LNCaP clone FGC (cell line): ENCODE results near the gene ROR2.

Experiments used
- DNase-seq: peaks from one replicate; pipeline ENCODE4 v3.0.0-alpha.2; 2011; ENCODE audit warnings: low read depth
- H3K4me3 ChIP-seq: 2 replicates; pipeline ENCODE4 v1.5.1; 2011; ENCODE audit warnings: mild to moderate bottlenecking, low read depth, low read length, control low read depth
- TF ChIP-seq, protein P1 (sequence below): IDR thresholded peaks from 2 replicates; pipeline ENCODE4 v1.5.1; 2012; ENCODE audit warnings: mild to moderate bottlenecking; ENCODE audit not compliant: control insufficient read depth, insufficient read depth; ENCODE audit errors: extremely low read depth

The ROR2 gene

DNA sequence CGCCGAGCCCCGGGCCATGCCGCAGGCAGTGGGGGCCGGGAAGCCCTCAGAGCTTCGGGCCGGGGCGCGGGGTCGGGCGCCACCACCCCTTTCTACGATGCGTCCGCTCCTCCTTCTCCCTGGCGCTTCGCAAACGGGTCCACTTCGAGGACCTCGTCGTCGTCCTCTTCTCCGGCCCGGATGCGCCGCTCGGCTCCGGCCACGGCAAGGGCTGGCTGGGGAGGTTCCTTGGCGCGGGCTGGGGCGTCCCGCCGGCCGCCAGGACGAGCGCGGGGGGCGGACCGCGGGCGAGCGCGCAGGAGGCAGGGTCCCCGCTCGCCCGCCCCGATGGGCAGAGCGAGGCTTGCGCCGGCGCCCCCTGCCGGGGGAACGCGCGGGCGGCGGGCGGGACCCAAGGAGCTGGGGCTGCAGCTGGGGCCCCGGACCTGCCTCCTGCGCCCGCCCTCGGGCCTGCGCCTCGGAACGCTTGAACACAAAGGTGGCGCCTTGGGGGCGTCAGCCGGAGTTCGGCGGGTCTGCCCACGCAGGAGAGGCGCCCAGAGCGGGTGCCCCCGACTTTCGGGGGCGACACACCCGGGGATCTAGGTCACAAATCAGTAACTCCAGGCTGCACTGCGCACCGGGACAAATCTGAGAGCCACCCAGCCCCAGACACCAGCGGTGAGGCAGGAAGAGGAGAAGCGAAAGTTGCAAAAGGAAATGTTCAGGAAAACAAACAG is at the start of gene ROR2:
Gene ROR2 (minus strand): TSS at position 283 of the 719 bp plus-strand sequence.
- TF ChIP-seq, protein P1, sequence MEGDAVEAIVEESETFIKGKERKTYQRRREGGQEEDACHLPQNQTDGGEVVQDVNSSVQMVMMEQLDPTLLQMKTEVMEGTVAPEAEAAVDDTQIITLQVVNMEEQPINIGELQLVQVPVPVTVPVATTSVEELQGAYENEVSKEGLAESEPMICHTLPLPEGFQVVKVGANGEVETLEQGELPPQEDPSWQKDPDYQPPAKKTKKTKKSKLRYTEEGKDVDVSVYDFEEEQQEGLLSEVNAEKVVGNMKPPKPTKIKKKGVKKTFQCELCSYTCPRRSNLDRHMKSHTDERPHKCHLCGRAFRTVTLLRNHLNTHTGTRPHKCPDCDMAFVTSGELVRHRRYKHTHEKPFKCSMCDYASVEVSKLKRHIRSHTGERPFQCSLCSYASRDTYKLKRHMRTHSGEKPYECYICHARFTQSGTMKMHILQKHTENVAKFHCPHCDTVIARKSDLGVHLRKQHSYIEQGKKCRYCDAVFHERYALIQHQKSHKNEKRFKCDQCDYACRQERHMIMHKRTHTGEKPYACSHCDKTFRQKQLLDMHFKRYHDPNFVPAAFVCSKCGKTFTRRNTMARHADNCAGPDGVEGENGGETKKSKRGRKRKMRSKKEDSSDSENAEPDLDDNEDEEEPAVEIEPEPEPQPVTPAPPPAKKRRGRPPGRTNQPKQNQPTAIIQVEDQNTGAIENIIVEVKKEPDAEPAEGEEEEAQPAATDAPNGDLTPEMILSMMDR: peak; percentile 56
- peak within 1 kb of the TSS; percentile 51 for H3K4me3 ChIP-seq
- no peak for DNase-seq

DNA sequence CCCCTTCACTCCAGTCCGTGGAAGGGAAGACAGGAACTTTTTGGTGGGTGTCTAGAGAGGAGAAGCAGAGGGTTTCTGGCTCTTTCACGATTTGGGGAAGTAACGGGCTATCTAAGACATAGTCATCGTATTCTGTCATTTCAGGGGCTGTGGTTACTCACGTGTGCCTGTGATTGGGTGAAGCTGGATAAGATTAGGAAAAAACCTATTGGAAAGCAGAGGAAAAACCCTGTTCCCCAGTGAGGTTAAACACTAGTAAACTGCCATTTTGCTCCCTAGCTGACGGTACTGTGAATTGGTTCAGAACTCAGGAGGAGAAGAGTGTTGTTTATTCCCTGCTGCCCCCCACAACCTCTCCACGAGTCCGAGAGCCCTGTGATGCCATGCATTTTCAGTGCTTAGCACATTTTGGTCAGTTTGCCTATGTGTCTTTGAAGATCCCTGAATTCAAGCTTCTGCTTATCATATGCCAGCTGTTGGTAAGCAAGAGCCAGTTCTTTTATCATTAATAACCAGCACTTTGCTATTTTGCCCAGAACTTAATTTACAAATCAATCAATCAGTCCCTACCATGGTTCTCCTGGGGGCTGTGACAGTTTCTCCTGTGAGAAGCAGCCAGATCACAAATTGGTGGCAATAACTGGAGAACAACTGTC is 45.1 kb upstream of the ROR2 start:
- no peak for DNase-seq
- no peak overlapping the region for H3K4me3 ChIP-seq

DNA sequence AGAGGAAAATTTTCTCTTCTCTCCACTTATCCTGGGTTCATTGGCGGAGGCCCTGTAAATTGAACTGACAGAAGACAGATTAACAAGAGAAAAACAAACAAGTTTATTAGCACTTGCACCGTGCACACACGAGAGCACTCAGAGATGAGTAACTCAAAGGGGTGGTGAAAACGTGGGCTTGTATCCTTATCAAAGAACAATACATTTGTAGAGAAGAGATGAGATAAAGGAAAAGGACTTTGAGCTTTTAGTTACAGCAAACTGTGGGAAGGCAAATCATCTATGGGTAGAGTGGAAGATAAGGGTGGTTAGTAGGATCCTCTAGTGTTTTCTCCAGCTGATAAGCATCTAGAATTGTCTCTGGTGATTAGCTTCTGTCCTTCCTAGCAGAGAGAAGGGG is 44.4 kb upstream of the ROR2 start:
- TF ChIP-seq, protein P1: no peak
- peak; percentile 47 for DNase-seq
- H3K4me3 ChIP-seq: no peak overlapping the region

More for the DNA sequence above, 45.1 kb upstream of the ROR2 start:
- TF ChIP-seq, protein P1: no peak

DNA sequence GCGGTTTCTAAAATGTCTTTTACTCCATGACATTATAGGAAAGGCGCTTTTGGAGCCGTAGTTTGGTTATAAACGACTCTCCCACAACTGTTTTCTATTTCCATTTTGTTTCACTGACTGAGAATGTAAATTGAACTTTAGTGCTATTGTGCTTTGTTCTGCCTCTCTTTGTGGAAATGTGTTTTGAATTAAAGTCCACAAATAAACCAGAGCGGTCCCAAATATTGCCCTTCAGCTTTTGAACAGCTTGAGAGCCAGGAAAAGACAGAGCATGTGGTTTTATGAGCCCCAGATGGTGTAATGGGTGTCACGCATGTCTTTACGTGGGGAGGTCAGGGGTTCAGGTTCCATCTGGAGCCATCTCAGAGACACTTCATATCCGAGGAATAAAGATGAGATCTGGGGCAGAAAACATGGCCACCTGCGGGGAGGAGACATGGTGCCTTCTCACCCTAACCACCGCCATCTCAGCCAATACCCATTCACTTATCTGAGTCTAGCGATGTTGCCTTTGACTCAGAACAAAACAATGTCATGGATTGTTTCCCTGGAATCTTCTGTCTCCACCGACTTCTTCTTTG is 42.5 kb upstream of the ROR2 start:
- H3K4me3 ChIP-seq: no peak overlapping the region
- TF ChIP-seq, protein P1: no peak
- no peak for DNase-seq

DNA sequence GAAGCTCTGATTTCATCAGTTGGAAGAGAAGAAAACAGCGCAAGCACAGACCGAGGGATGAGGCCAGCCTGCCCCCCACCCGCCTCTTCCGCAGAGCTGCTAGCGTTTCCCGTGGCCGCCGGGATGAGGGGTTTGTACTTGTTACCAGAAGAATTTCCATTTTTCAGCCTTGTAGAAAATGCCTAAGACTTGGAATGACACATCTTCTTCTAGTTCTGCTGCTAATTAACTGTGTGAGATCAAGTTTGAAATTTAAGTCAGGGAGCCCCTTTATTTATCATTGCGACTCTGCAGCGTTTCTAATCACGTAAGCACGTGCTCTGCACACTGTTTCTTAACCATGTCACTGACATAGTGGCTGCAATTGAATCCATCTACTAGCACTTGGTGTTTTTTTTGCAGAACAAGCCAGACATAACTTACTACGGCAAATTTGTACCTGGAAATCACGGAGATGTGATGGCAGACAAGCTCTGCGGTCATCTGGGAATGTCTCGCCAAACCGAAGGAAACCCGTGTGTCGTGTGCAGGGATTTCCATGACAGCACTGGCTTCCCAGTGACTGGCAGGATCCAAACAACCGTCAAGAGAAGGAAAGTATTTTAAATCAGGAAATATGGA is 41.8 kb upstream of the ROR2 start:
- H3K4me3 ChIP-seq: no peak overlapping the region
- no peak for DNase-seq
- TF ChIP-seq, protein P1: no peak

DNA sequence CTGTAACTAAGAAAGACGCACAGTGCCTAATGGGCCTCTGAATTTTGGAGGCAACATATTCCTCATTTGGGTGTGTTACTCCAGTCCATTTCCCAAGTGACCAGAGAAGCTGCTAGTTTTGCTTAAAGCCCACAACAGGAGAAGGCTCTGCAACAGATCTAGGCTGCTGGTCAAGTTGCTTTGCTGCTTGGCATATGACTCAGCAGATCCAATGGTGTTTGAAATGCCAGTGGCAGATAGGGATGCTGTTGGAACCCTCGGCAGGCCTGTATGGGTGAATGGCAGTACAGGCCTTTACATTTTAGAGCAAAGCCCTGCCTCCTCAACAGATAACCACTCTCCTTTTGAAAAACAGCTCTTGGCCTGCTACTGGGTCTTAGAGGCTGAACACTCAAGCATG is 36.2 kb upstream of the ROR2 start:
- TF ChIP-seq, protein P1: no peak
- no peak for DNase-seq
- no peak overlapping the region for H3K4me3 ChIP-seq
